Femur (tissue), 1 donor: ENCODE data around the gene ELMO1.

Experiments
- DNase-seq: peaks from one replicate; pipeline ENCODE4 v3.0.0-alpha.2; 2017

The ELMO1 gene

GRCh38 chr7:36894190-36894589, 554.5 kb downstream of the ELMO1 start:
- no peak for DNase-seq

DNA sequence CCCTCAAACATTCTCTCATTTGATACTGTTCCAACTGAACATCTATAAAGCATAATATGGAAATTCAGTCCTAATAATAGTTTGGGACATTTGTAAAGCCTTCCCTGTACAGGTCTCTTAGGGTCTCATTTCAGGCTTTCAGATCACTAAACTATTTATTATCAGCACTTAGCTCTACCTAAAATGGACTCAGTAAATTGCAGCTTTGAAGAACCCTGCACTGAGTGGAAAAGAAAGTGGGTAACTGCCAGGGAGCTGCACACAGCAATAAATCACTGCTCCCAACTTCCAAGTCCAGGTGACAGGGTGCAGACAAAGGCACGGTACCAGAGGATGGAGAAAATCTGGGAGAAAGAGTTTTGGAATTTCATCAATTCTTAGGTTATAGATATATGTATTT, 559.5 kb downstream of the ELMO1 start:
- no peak for DNase-seq

GRCh38 chr7:36887969-36888368, 560.7 kb downstream of the ELMO1 start:
- no peak for DNase-seq

GRCh38 chr7:36887233-36887632, 561.4 kb downstream of the ELMO1 start:
- DNase-seq, result no peak

GRCh38 chr7:36884910-36885309, 563.8 kb downstream of the ELMO1 start:
- DNase-seq, result no peak

GRCh38 chr7:36884351-36884750, 564.3 kb downstream of the ELMO1 start:
- DNase-seq, result no peak

GRCh38 chr7:36881233-36881874, 567.3 kb downstream of the ELMO1 start:
- no peak for DNase-seq

- no peak for DNase-seq
Measured at GRCh38 chr7:36880108-36880507, 568.6 kb downstream of the ELMO1 start.

DNA sequence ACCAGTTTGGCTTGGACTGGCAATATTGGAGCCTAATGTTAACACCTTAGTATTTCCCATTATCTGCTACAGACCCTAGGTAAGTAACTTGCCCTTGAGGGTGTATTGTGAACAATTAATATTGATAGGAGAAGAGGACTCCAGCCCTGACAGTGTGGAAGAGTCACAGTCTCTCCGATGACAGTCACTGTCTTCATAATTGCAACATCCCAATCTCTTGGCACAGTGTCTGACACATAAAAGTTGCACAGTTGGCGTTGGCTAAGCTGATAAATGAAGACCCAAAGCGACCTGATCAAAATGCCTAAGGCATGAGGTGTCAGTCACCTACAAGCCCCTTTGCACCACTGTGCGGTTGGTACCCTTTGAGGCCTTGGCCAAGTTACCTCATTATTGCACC, 569.6 kb downstream of the ELMO1 start:
- DNase-seq, result no peak

GRCh38 chr7:36878288-36878687, 570.4 kb downstream of the ELMO1 start:
- no peak for DNase-seq

DNA sequence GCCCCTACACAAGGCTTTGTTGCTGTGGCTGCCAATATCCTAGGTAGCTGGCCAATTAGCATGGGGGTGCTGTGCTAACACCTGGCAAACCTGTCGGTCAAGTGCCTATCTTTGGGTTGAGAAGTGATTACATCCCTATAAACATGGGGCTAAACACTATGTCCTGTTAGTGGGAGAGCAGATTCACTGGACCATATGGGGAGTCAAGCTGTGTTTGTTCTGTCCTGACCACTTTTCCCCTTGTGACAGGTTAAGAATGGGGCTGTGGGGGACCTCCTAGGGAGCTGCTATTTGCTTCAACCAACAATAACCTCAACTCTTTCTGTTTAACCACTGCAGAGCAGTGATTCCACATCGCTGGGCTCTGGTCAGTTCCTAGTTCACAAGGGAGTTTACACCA, 572.9 kb downstream of the ELMO1 start:
- DNase-seq, result no peak

GRCh38 chr7:36874041-36874440, 574.6 kb downstream of the ELMO1 start:
- no peak for DNase-seq

- no peak for DNase-seq
Measured at GRCh38 chr7:36871863-36872262, 576.8 kb downstream of the ELMO1 start.

DNA sequence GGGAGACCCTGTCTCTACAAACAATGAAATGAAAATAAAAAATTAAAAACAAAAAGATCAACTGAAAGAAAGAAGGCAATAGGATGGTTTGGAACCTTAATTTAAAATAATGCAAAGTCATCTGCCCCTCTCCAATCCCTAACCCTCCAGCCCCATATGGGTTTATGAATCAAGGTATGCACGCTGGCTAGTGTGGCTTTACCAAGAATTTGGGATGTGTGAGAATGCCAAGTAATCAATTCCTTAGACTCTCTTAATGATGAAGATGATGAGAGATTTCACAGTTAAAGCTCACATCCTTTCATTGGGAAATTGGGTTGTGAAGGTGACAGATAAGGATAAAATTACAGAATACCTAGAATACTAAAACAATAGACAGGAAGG, 577.3 kb downstream of the ELMO1 start:
- DNase-seq, result no peak

- DNase-seq, result no peak
Measured at GRCh38 chr7:36870625-36871354, 577.9 kb downstream of the ELMO1 start.

- DNase-seq, result no peak
Measured at GRCh38 chr7:36868727-36869411, 579.8 kb downstream of the ELMO1 start.

- DNase-seq, result no peak
Measured at GRCh38 chr7:36865019-36865418, 583.6 kb downstream of the ELMO1 start.

DNA sequence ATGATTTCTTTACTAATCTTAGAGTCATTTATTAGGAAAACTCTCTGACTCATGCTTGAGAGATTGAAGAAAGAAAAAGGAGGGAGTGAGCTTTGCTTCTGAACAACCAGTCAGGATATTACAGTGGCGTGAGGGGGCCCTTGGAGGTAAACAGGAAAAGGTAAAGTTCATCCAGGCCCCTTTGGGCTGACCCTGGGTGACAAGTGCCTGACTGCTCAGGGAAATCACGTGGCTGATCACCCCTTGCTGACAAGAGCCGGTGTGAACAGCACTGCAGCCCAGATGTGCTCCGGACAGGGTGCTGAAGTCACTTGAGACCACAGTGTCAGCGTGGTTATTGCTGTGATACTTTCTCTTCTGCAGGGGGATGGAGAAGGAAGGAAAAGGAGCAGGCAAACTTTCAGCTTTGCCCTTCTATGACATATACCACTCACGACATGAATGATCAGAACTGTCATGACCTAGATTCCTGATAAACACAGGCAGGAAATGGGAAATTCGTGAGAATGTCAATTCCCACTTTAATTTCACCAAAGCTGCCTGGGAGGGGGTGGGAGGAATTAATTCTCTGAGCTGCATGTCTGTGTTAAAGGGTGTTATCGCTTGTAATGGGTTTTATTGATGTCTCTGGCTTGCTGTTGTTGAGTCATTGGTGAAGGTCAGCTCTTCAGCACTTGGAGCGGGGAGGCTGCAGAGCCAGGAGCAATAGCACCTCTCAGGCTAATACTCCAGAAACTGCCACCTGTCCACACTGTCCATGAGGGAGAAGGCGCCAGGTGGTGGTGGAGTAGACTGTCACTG, 584.6 kb downstream of the ELMO1 start:
- DNase-seq, result no peak

- no peak for DNase-seq
Measured at GRCh38 chr7:36862771-36863261, 585.8 kb downstream of the ELMO1 start.

GRCh38 chr7:36861656-36862055, 587.0 kb downstream of the ELMO1 start:
- DNase-seq, result no peak

- DNase-seq, result no peak
Measured at GRCh38 chr7:36860681-36861080, 588.0 kb downstream of the ELMO1 start.

- DNase-seq, result no peak
Measured at GRCh38 chr7:36855330-36855729, 593.3 kb downstream of the ELMO1 start.

- DNase-seq, result no peak
Measured at GRCh38 chr7:36854652-36855051, 594.0 kb downstream of the ELMO1 start.
